ENCODE data around the gene ZNF385C.
A peak's percentile ranks its signal among the peaks of the same experiment; 100 is the strongest.

DNA sequence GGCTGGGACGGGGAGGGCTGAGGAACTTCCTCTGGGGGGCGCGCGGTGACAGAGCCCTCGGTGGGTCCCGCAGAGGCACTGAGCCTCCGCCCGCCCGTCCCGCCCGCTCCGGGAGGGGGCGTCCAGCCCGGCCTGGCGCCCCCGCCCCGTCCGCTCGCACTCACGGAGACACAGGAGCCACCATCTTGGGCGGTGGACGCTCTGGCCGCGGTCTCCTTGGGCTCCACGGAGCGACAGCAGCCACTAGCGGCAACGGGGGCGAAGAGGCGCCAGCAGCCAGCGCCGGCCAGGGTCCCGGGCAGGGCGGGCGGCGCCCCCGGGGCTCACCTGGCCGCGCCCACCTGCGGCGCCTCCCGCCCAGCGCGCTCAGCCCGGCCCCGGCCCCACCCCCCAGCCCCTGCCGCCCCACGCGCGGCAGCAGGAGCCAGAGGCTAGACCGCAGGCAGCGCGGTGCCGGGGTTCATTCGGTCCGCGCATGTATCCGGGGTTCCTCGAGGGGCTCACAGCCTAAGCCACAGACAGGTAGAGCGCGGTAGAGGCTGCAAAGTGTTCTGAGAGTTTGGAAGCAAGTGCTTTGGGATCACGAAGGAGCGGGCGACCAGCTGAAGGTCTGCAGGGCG is 47.8 kb downstream of the ZNF385C start, which contains the start of gene C17orf113:
- TF ChIP-seq POLR2AphosphoS5 (IDR thresholded peaks at IDR 0.05): no peak
- TF ChIP-seq, protein P1, sequence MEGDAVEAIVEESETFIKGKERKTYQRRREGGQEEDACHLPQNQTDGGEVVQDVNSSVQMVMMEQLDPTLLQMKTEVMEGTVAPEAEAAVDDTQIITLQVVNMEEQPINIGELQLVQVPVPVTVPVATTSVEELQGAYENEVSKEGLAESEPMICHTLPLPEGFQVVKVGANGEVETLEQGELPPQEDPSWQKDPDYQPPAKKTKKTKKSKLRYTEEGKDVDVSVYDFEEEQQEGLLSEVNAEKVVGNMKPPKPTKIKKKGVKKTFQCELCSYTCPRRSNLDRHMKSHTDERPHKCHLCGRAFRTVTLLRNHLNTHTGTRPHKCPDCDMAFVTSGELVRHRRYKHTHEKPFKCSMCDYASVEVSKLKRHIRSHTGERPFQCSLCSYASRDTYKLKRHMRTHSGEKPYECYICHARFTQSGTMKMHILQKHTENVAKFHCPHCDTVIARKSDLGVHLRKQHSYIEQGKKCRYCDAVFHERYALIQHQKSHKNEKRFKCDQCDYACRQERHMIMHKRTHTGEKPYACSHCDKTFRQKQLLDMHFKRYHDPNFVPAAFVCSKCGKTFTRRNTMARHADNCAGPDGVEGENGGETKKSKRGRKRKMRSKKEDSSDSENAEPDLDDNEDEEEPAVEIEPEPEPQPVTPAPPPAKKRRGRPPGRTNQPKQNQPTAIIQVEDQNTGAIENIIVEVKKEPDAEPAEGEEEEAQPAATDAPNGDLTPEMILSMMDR (IDR thresholded peaks at IDR 0.05): peak in 5 of 6 experiments; percentile 16 to 54 (median 33)
